HFF-Myc (cell line): Measurements from ENCODE around the gene GALNT8.
"Not testable (repeated sequence)": the region's sequence is repeated elsewhere in the genome, so short reads cannot be mapped to it uniquely, and the experiment has no call there.

Experiments
- DNase-seq: peaks from one replicate; pipeline ENCODE4 v3.0.0-alpha.2; 2011; ENCODE audit warnings: low read depth; ENCODE audit errors: extremely low read depth
- H3K4me3 ChIP-seq: replicated peaks from 2 replicates; pipeline ENCODE4 v1.5.1; 2011; ENCODE audit warnings: low read depth, mild to moderate bottlenecking, control low read depth, low read length
- CTCF ChIP-seq: IDR thresholded peaks from 2 replicates; pipeline ENCODE4 v1.5.1; 2012; ENCODE audit warnings: mild to moderate bottlenecking, low read depth, low read length, control low read depth; ENCODE audit errors: missing control alignments

Gene GALNT8

GRCh38 chr12:4742416-4742970, 22.3 kb downstream of the GALNT8 start:
- no peak for DNase-seq
- no peak overlapping the region for H3K4me3 ChIP-seq
- TF ChIP-seq CTCF = no peak

DNA sequence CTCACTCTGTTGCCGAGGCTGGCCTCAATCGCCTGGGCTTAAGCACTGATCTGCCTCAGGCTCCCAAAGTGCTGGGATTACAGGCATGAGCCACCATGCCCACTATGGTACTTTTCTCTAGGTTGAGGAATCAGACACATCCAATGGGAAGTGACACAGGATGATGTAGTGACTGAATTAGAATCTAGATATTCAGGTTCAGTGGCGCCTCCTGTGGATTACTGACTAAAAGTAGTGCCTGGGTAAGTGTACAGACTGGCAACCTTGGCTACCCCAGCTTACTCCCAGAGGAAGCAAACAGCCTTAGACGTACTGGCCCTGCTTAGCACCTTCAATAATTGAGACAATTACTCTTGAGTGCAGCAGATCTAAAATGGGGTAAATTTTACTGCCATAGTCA, 22.8 kb downstream of the GALNT8 start:
- TF ChIP-seq CTCF = no peak
- DNase-seq = no peak
- H3K4me3 ChIP-seq = no peak overlapping the region

- TF ChIP-seq CTCF = no peak
- no peak for DNase-seq
- H3K4me3 ChIP-seq = no peak overlapping the region
Measured at GRCh38 chr12:4744709-4745108, 24.5 kb downstream of the GALNT8 start.

GRCh38 chr12:4745249-4745648, 25.0 kb downstream of the GALNT8 start:
- no peak overlapping the region for H3K4me3 ChIP-seq
- no peak for TF ChIP-seq CTCF
- DNase-seq = no peak

GRCh38 chr12:4751654-4752053, 31.5 kb downstream of the GALNT8 start:
- not testable (repeated sequence) for H3K4me3 ChIP-seq, DNase-seq

- DNase-seq = no peak
- no peak overlapping the region for H3K4me3 ChIP-seq
- no peak for TF ChIP-seq CTCF
Measured at GRCh38 chr12:4762773-4763172, 42.6 kb downstream of the GALNT8 start.

- TF ChIP-seq CTCF = peak; percentile 32
- H3K4me3 ChIP-seq = no peak overlapping the region
- no peak for DNase-seq
Measured at GRCh38 chr12:4763549-4763948, 43.3 kb downstream of the GALNT8 start.
